Nephron (organoid): ENCODE measurements around the gene RPL3.

Experiments used
- H3K27ac Mint-ChIP-seq, 3 experiments: 2 replicates each; pipeline ENCODE4 v1.8.0; 2020; ENCODE audit warnings: mixed read lengths in 3 of 3, mild to moderate bottlenecking in 2 of 3, moderate library complexity in 1 of 3
- H3K27me3 Mint-ChIP-seq: 2 replicates; pipeline ENCODE4 v1.8.0; 2021; ENCODE audit warnings: low read depth, mild to moderate bottlenecking, moderate library complexity, mixed read lengths
- H3K36me3 Mint-ChIP-seq: 2 replicates; pipeline ENCODE4 v1.8.0; 2020; ENCODE audit warnings: low read depth, mixed read lengths
- H3K4me1 Mint-ChIP-seq: 2 replicates; pipeline ENCODE4 v1.8.0; 2020; ENCODE audit warnings: mixed read lengths
- H3K4me3 Mint-ChIP-seq, 3 experiments: 2 replicates each; pipeline ENCODE4 v1.8.0; 2020; ENCODE audit warnings: mild to moderate bottlenecking in 3 of 3, mixed read lengths in 3 of 3, moderate library complexity in 2 of 3
- H3K9me3 Mint-ChIP-seq: 2 replicates; pipeline ENCODE4 v1.8.0; 2020; ENCODE audit warnings: mixed read lengths
- TF ChIP-seq, protein P1 (sequence below), 3 experiments: fragments of 200-600 bp; sonication (generic); IDR thresholded peaks; one replicate each; pipeline ENCODE4 v1.5.0; 2021; ENCODE audit warnings: antibody characterized with exemption in 3 of 3; ENCODE audit not compliant: unreplicated experiment in 3 of 3

The RPL3 gene

DNA sequence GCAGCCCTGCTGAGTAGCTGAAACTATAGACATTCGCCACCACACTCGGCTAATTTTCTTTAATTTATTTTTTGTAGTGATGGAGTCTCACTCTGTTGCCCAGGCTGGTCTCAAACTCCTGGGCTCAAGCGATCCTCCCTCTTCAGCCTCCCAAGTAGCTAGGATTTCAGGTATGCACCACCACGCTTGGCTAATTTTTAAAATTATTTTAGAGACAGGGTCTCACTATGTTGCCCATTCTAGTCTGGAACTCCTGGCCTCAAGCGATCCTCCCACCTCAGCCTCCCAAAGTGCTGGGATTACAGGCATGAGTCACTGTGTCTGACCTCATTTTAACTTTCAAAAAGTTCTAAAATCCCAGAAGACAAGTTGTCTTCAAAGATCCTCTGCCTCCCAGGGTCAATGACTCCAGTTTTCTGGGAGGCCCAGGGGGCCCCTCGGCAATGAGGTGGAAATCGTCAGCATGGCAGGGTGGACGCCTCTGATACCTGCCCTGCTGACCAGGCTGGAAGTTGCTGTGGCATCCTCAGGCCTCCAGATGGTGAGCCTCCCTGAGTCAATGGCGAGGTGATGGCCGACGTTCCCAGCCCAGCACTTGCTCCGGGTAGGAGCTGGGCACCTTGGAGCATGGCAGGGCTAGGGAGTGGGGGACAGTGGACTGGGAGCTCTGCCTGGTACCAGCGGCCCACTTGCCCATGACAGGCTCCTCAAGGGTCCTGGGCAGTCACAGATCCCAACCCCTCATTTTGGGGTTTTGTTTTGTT is 31.1 kb downstream of the RPL3 start:
- Mint-ChIP-seq H3K9me3 (peaks cover 8% of the 10 kb centered on the region), H3K4me3 (no peak overlapping the region), H3K27me3 (peaks cover 12% of the 10 kb centered on the region), H3K27ac (no peak overlapping the region), H3K4me1 (peaks cover 35% of the 10 kb centered on the region), H3K36me3 (no peaks in the 10 kb centered on the region)
- TF ChIP-seq, protein P1, sequence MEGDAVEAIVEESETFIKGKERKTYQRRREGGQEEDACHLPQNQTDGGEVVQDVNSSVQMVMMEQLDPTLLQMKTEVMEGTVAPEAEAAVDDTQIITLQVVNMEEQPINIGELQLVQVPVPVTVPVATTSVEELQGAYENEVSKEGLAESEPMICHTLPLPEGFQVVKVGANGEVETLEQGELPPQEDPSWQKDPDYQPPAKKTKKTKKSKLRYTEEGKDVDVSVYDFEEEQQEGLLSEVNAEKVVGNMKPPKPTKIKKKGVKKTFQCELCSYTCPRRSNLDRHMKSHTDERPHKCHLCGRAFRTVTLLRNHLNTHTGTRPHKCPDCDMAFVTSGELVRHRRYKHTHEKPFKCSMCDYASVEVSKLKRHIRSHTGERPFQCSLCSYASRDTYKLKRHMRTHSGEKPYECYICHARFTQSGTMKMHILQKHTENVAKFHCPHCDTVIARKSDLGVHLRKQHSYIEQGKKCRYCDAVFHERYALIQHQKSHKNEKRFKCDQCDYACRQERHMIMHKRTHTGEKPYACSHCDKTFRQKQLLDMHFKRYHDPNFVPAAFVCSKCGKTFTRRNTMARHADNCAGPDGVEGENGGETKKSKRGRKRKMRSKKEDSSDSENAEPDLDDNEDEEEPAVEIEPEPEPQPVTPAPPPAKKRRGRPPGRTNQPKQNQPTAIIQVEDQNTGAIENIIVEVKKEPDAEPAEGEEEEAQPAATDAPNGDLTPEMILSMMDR (IDR thresholded peaks at IDR 0.05; ENCODE audit: unreplicated experiment in 3 of 3): no peak

DNA sequence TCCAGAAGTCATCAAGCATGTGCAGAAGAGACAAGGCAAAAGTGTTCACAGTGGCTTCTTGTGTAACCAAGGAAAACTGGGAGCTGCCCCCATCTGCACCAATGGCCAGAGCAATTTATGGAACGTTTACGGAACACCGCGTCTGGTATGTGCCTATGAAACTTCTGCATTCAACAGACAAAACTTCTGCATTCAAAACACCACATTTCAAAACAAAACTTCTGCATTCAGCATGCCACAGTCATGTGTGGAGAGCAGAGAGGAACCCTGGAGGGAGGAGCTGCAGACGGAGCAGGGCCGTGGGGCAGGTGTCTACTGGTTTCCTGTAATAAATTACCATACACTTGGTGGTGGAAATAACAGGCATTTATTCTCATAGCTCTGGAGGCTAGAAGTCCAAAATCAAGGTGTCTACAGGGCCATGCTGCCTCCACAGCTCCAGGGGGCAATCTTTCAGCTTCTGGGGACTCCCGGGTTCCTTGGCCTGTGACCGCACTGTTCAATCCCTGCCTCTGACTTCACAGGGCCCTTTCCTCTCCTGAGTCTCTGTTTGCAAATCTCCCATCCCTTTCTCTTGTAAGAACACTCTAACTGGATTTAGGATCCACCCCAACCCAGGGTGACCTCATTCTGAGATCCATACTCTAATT is 32.2 kb downstream of the RPL3 start:
- peak overlapping the region; percentile 77 to 91 (median 84) for H3K27ac Mint-ChIP-seq
- peaks cover 5% of the 10 kb centered on the region for H3K27me3 Mint-ChIP-seq
- TF ChIP-seq, protein P1 (IDR thresholded peaks at IDR 0.05; ENCODE audit: unreplicated experiment in 3 of 3): no peak
- peak overlapping the region in 1 of 3 experiments; percentile 27 for H3K4me3 Mint-ChIP-seq
- no peaks in the 10 kb centered on the region for H3K36me3 Mint-ChIP-seq
- H3K4me1 Mint-ChIP-seq: peaks cover 26% of the 10 kb centered on the region
- peaks cover 8% of the 10 kb centered on the region for H3K9me3 Mint-ChIP-seq

DNA sequence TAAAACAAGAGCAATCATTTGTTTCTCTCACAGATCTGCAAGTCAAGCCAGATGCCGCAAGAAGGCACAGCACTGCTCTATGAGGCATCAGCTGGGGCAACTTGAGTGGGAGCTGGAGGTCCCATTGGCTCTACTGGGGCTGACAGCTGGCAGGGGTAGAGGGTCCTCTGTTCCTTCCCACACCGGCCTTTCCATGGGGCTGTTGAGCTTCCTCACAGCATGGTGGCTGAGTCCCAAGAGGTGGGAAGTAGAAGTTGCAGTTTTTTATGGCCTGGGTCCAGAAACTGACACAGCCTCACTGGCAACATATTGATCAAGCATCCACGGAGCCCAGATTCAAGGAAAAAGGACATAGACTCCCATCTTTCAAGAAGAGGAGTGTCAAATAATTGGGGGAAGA is 34.4 kb downstream of the RPL3 start:
- Mint-ChIP-seq H3K9me3 (peaks cover 8% of the 10 kb centered on the region), H3K4me1 (peaks cover 18% of the 10 kb centered on the region), H3K4me3 (no peak overlapping the region), H3K27ac (no peak overlapping the region), H3K27me3 (peaks cover 5% of the 10 kb centered on the region), H3K36me3 (no peaks in the 10 kb centered on the region)
- TF ChIP-seq, protein P1 (IDR thresholded peaks at IDR 0.05; ENCODE audit: unreplicated experiment in 3 of 3): no peak

DNA sequence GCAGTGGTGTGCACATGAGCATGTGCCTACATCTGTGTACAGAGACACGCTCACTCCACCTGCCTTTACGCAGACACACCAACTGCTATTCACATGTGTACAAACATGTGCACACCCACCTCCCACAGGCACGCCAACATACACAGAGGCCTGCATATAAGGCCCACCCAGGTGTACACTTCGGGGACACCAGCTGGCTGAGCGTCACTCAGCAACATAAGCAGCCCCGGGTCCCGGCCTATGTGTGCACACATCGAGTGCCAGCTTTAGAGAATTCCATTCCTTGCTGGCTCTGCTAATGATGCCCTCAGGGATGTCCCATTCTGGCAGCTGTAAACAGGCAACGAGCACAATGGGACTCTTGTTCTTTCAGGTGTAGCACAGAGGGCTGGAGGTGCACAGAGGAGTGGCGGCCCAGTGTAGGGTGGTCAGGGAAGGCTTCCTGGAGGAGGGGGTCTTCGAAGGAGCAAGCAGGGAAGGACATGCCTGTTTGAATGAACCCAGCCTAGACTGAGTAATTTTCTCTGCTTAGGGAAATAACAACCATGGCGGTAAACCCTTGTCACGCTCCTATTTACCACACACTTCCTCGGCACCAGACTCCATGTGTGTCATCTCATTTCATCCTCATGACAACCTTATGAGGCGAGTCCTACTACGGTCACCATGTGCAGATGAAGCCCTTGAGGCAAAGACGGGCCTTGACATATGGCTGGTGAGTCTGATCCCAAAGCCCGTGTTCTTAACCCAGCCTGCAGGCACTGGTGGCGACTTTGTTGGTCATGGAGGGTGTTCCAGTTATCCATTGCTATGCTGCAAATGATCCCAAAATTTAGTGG is 35.1 kb downstream of the RPL3 start:
- peak overlapping the region in 2 of 3 experiments; percentile 20 to 74 for H3K27ac Mint-ChIP-seq
- TF ChIP-seq, protein P1 (IDR thresholded peaks at IDR 0.05; ENCODE audit: unreplicated experiment in 3 of 3): no peak
- peaks cover 12% of the 10 kb centered on the region for H3K4me1 Mint-ChIP-seq
- H3K27me3 Mint-ChIP-seq: peaks cover 5% of the 10 kb centered on the region
- no peaks in the 10 kb centered on the region for H3K36me3 Mint-ChIP-seq
- H3K9me3 Mint-ChIP-seq: peaks cover 8% of the 10 kb centered on the region
- no peak overlapping the region for H3K4me3 Mint-ChIP-seq

DNA sequence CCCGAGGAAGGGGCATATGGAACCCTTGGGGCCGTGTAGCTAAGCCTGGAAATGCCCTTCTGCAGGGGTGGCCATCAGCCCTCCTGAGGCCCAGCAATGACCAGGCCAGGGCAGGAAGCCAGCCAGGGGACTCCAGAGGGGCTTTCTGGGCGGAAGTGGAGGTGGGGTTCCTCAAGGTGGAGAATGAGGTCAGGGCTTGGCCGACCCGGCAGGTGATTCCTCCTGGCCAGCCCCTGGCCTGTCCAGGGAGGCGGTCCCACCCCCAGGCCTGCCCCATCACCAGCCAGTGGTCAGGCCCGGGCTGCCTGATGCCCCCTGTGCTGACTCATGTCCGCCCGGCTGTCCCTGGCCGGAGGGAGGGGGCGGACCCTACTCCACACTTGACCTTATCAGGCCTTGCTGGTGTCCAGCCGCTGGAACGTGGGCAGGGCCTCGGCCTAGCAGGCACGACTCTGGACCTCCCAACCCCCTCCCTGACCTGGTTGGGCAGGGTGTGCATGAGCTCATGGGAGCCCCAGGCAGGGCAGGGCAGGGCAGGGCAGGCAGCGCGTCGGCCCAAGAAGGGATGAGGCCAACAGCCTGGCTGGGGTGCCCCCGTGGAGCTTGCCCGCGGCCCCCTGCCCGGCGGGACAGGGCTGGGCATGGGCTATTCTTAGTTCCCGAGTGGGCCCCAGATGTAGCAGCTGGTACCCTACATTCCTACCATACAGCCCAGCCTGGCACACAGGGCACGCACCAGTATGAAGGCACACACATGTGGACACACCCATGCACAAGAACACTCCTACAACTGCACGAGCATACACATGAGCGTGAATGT is 35.9 kb downstream of the RPL3 start:
- Mint-ChIP-seq H3K27ac (peak overlapping the region in 2 of 3 experiments; percentile 20 to 74), H3K4me3 (no peak overlapping the region), H3K4me1 (peaks cover 12% of the 10 kb centered on the region), H3K9me3 (peaks cover 8% of the 10 kb centered on the region), H3K36me3 (no peaks in the 10 kb centered on the region), H3K27me3 (peaks cover 5% of the 10 kb centered on the region)
- TF ChIP-seq, protein P1 (IDR thresholded peaks at IDR 0.05; ENCODE audit: unreplicated experiment in 3 of 3): no peak
